ENCODE measurements around the gene IMMP2L.

The IMMP2L gene

DNA sequence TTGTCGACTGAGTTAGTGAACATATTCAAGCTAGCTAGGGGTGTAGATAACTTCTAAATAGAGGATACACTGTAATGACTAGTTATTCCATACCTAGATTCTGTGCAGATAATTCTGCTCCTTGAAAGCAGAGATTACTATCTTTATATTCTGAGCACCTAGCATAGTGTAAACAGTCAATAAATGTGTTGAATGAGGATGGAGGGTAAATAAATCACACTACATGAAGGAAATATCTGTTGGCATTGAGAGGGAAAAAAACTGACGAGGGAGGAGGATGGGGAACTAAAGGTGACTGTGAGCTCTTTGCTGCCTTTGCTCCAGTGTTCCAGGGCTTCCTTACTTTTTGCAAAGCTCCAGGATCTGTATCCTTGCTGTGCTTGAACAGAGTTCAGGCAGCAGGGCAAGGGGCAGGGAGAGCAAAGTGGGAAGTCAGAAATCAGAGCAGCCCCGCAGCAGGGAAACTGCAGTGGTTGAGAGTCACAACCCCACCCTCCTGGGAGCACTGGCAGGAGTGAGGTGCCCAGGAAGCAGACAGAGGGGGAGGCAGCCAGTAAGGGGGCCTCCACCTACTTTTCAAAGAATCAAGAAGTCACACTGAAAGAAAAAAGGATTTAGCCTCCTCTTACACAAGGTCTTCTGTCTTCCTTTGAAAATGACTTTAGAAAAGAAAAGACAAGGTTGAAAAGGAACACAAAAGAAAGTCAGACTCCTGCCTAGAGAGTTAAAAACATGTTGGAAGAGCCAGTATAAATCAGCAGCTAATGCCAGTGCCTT, 543.1 kb downstream of the IMMP2L start:
- DNase-seq = no peak

DNA sequence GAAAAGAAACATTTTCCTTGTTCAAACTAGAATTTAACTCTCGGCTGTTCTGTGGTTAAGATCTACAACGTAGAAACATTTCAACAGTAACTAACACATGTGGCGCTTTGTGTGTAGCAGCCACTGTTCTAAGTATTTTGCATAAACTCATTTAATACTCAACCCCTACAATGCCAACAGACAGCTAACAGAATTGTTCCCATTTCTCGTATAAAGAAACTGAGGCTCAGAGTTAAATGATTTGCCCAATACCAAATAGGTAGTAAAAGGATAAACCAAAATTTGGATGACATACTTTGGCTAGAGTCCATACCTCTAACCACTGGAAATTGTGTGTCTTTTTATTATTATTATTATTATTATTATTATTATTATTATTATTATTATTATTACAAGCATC, 543.8 kb downstream of the IMMP2L start:
- no peak for DNase-seq

DNA sequence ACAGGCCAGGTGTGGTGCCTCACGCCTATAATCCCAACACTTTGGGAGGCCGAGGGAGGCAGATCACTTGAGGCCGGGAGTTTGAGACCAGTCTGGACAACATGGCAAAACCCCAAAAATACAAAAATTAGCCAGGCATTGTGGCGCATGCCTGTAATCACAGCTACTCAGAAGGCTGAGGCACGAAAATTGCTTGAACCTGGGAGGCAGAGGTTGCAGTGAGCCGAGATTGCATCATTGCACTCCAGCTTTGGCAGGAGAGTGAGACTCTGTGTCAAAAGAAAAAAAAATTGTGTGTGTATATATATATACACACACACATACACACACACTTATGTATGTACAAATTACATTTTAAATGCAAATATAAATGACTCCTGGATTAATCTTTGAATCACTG, 548.2 kb downstream of the IMMP2L start:
- DNase-seq = no peak

DNA sequence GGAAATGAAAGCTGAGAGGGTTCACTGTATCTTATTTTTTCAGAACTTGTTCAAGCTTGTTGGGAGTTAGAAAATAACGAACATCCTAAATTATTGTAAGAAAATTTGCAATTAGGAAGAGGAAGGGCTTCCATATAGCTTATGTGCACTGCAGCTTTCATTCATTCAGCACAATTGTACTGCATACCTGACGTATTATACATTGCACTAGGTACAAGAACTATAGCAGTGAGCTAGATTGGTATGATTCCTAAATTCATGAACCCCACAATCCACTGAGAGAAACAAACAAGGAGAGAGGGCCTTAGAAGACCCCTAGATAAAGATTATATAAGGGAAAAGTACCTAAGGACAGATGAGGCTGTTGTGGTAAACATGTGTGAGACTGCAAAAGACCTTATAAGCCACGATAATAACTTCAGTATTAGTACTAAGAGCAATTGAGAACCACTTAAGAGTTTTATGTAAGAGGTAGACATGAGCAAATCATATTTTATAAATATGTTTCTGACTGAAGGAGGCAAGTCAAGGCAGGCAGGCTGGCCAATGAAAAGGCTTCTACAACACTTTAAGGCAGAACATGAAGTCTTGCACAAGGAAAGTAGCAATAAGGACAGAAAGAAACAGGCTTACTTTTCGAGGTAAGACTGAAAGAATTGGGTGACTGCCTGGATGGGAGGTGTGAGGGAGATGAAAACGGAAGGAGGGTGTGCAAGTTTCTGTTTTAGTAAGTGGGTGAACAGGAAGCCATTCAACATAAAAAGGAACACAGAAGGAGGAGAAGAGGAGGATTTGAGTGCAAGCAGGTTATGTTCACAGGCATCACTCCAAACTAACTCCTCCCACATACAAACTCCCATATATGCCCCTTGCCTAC, 549.3 kb downstream of the IMMP2L start:
- peak; percentile 2 to 24 for DNase-seq

DNA sequence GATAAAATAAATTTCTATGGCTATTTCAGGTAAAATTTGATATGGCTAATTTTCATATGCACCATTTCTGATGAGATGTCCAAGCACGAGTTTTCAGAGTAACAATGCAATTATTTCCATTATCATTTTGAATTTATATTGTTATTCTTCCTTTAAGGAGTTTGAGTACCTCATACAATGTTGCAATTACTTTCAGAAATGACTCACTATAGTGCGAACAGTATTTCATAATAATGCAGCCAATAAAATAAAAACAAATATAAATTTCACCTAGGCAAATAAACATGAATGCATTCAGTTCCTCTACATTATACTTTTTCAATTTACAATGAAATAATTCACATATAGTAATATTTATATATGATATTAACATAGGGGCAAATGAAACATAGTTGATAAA, 550.1 kb downstream of the IMMP2L start:
- peak in 1 of 2 donors; percentile 45 for DNase-seq

DNA sequence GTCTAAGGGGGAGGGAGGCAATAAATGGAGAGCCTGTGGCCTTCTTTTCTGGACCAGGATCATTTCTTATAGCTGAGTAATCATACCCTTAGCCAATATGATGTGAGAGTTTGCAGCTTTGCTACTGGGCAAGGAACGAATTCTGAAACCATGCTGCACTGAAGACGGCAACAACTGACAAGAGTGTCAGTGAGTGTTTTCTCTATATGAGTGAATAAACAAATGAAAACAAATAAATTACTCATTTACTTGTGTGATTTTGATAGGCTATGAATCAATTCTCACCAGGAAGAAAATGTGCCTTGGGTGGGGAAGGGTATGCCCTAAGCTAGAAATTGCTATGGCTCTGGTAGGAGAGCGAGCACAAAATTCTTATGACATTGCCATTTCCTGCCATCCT, 550.8 kb downstream of the IMMP2L start:
- DNase-seq = no peak

DNA sequence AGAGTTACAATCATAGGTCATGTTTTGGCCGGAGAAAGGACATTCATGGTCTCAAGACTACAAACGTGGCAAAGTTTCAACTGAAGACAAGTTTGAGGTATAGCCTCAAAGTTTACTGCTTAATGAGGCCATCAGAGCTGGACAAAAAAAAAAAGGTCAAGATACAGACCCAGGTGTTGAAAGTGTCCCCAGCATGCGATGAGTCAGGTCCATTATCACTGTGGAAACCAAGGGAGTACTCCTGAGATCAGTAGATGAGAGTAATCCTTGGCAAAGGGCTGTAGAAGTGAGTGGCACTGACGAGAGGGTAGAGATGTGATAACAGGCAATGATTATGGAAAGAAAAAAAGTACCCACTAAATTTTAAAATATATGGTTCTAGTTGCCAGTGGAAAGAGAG, 551.5 kb downstream of the IMMP2L start:
- no peak for DNase-seq

DNA sequence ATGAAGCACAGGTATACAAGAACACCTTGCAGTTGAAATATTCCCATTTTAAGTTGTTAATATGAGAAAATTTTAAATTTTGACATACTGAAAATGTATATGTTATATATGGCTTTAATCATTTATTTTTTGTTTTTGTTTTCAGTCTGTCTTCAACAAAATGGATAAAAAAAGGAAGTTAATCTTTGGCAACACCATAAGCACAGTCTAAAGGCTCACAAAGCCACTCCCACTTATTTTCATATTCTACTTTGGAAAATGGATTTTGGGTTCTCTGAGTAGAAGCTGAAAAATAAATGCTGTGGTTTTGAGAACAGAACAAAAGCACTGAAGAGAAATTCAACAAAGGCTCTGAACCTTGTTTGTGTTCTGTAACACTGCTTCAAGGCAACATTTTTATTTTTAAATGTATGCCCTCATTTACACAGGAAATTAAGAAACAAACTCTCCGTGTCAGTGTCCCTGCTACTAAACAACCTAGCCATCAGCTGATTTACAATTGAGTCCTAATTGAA, 552.7 kb downstream of the IMMP2L start:
- peak; percentile 6 to 56 for DNase-seq

DNA sequence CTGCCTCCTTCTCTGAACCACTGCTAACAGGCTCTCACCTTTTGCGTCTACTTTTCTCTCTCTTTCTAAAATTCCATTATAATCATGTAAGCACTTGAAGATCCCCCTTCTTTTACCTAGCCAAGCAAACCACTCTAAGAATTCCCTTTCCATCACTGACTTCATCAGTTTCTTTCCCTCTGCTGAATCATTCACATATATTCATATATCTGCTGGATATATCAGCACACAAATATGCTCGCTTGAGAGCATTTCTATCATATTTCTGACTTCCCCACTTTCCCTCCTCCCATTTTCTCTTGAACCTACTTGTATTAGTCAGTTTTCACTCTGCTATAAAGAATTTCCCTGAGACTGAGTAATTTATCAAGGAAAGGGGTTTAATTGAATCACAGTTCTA, 555.6 kb downstream of the IMMP2L start:
- no peak for DNase-seq

DNA sequence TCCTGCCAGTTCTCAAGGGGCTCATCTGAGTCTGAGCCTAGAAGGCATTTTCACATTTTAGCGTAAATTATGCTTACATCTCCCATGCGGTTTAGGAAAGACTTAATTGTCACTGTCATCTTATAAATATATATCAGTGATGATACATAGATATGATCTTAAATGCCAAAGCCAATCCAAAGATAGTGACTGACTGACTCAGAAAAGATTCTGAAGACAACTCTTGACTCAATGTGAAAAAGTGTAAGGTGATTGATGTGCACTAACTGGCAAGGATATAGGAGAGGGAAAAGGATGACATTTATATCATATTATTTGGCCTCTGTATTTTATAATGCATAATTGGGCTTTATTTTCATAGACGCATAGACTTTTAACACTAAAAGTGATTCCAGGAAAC, 556.3 kb downstream of the IMMP2L start:
- DNase-seq = no peak

DNA sequence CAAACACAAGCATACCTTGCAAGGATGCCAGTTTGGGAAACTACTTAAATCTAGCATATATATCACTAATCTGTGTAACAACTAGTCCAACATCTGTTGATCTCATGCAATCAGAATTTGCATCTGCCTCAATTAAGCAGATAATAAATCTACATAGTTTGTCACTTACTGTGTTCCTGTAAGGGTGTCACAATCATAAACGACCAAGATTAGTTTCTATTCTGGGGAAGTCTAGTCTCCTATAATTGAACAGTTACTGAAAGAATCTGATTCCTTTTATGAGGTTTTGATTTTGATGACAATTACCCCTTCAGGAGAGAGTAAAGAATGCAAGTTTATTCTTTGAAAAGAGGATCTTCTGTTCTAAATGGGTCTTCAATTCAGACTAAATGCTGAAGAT, 556.8 kb downstream of the IMMP2L start:
- DNase-seq = no peak

DNA sequence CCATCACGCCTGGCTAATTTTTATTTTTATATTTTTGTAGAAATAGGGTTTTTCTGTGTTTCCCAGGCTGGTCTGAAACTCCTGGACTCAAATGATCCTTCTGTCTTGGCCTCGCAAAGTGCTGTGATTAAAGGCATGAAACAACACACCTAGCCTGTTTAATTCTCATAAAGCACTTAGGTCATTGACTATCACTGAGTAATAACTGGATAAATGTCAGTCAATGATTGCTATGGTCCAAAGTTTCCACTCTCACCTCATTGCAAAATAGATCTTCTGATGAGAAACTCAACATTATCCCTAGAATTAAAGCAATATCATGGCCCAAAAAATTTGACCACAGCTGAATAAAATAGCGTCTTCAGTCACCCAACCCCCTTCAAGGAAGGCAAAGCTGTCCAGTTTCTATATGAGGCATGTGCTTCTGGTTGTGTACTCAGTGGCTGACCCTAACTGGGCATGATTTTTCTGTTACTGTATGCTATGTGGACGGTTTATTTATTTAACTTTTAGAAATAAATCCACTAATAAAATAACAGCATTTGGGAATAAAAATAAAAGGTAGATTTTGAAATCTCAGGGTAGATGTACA, 557.9 kb downstream of the IMMP2L start:
- no peak for DNase-seq

DNA sequence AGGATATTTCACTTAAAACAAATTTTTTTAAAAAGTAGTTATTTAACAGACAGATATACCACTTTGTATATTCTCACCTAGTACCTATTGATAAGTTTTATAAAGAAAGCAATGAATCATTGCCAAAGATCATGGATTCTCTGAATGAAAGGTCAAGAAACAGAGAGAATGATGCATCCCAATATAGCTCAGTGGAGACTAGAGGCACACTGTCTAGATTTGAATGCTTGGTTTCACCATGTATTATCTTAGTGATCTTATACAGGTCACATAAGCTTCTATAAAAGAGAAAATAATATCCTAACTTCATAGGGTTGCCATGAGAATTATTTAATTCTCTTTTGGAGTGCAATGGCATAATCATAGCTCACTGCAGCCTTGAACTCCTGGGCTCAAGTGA, 558.4 kb downstream of the IMMP2L start:
- DNase-seq = no peak

DNA sequence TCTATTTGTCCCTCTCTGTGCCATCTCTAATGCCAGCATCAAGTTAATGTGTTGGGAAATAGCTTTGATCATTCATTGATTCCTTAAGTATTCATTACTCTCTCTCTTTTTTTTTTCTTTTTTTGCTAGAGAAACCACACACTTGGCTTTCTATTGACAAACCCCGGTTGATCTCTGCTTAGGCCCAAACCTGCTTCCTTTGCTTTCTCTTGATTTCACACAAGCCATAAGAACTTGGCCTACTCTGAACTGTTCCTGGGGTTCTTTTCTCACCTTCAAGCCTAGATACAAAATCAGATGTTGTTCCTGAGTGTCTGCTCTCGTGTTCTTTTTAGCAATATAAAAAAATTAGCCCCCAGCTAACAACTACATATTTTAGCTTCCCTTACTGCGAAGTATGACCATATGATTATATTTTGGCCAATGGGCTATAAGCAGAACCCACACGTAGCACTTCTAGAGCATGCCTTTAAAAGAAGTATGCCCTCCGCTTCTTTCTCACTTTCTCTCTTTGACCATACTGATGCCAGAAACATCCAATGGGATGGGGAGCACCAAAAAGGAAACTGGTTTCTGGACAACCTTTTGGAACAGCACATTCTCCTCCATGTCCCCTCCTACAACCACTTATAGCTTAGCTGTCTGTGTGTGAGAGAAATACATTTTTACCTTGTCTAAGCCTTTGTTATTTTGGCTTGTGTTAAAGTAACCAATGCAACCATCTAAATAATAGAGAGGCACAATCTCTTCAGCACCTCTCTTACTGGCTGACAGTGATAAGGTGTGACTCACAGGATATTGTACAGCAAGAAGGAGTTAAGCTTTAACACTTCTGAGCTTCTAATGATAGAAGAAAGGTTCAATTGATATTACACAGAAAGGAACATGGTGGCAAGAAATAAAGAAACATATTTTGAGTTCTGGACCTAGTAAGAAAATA, 568.0 kb downstream of the IMMP2L start:
- no peak for DNase-seq

DNA sequence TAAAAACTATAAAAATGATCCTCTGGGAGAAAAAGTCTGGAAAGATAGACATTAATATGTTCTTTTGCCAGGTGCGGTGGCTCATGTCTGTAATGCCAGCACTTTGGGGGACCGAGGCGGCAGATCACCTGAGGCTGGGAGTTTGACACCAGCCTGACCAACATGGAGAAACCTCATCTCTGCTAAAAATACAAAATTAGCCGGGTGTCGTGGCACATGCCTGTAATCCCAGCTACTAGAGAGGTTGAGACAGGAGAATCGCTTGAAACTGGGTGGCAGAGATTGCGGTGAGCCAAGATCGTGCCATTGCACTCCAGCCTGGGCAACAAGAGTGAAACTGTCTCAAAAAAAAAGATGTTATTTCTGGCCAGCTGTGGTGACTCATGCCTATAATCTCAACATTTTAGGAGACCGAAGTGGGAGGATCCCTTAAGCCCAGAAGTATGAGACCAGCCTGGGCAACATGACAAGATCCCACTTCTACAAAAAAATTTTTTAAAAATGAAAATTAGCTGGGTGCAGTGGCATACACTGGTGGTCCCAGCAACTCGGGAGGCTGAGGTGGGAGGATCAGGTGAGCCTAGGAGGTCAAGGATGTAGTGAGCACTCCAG, 573.3 kb downstream of the IMMP2L start:
- no peak for DNase-seq

DNA sequence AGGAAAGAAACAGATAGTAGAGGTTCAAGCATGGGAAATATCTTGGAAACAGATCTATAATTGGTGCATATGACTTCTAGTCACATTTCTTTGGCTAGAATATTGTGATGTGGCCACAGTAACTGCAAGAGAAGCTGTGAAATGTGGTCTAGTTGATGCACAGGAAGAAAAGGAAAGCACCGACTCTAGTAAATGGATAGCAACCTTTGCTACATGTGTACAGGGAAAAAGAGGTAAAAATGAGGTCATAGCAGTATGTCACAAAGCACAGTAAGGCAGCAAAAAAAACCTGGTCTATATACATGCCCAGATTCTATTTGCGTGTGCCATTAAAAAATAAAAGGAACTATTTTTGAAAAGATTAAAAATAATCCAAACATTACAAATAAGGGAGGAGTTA, 573.9 kb downstream of the IMMP2L start:
- no peak for DNase-seq

DNA sequence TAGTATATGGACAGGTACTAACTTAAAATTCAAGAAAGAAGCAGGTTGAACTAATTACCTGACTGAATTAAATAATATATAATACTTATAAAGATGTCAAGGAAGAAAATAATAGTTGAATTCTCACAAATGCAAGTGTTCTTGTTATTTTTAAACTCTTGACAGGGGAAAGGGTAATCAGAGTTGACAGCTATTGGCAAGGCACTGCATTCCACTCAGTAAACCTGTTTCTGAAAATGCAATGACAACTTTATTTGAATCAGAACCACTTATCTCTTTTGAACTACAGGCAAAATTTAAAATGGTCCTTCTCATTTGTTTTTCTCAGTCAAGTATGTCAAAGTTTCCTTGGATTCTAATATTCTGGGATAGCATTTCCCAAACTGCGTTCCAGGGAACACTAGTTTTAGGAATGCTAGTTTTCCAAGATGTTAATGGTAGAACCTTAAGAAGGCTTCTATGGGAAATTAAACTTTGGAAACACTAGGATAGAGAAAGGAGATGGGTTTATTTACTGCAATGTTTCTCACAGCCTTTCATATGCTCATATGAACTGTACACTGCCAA, 575.1 kb downstream of the IMMP2L start:
- DNase-seq = no peak

DNA sequence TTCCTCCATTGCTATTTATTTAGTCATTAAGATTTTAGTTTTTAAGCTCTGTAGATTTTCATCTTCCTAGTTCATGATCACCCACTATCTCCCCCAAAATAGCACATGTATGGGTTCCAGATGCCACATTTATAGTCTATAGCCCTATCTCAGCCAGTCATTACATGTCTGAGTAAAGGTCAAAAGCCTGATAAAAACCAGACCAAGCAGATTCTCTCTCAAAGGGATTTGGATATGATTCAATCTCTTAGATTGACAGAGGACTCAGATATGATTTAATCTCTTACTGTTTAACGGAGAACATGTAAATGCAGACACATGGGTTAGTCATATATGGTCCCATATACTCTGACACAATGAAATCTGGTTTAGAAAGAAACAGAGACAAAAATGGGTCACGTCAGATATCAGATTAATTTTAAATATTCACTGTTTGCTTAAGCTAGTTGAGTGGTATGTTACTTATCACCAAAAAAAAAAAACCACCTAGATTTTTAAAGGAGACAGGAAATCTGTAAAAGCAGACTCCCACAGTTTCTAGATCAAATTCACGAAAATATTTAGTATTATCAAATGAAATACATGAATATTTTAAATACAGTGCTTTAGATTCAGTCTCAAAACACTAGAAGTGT, 578.4 kb downstream of the IMMP2L start:
- DNase-seq = no peak

DNA sequence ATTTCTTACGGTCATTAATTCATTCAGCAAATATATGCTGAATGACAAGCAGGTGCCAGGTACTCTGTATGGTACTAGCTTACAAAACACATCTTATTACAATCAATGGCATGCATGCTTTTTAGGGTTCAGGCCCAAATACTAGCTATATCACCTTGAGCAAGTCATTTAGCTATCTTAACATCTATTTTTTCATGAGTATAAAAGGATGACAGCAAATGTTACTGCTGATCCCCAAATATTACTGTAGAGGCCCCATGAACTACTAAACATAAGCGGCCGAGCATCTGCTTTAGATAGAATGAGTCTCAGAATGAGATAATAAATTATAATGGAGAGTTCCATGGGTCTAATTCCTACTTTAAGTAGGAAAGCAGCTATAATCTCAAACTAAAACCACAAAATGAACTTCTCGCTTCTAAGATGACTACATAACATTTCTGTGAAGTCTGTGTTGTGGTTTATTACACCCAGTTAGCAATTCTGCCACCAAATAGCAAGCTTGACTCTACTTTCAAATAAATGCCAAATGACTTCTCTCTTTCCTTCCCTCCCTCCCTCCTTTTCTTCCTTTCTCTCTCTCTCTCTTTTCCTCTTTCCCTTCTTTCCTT, 585.1 kb downstream of the IMMP2L start:
- DNase-seq = no peak

DNA sequence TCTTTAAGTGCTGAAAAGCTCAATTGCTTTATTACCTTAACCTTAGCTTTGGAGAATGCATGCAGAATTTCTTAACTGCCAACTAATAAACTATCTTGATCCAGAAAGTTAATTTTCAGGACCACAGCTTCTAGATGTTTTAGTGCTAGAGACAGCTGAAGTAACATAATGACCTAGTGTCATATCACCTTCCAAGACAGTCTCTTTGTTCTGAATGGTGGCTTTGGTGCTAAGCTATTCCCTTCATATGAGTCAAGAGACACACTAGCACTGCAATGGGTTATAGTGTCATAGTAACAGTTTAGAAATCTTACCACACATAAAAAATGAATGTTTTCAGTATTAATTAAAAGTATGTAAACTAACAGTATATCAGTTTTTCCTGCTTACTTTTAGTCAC, 586.8 kb downstream of the IMMP2L start:
- no peak for DNase-seq

DNA sequence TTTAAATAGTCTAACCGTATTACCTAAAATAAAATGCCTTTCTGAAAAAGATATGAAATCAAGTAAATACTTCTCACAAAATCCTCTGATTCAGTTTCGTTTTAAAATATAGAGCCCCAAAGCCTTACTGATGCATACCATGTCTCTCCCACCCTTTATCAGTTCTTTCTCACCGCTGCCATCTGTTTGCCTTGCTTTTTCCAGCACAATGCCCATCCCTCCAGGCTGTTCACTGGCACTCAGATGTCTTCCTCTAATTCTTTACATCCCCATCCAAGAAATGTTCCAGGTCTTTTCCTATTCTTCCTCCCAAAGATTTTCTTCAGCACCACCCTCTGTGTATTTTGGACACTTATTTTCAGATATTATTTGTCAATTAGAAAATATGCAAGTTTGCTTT, 587.9 kb downstream of the IMMP2L start:
- no peak for DNase-seq

Measured in inflammatory macrophage (primary cell).